Lower leg skin (tissue), 4 donors: ENCODE results near the gene HDAC4. TPM values are rescaled to one million over a fixed set of nuclear protein-coding genes. Genes with fewer than 3 reads are reported as not detected.
A peak's percentile ranks its signal among the peaks of the same experiment; 100 is the strongest.

Source experiments
- DNase-seq, 2 donors: peaks; one replicate each; pipeline ENCODE4 v3.0.0-alpha.2; 2019; ENCODE audit warnings: low spot score in 2 of 2
- H3K4me3 ChIP-seq: fragments of 200-600 bp; sonication (generic); 2 replicates; pipeline ENCODE4 v1.5.1; 2017; ENCODE audit warnings: mild to moderate bottlenecking, low read depth; ENCODE audit not compliant: poor library complexity, severe bottlenecking
- CTCF ChIP-seq, 3 donors: fragments of 450-650 bp; IDR thresholded peaks; one replicate each; pipeline ENCODE4 v1.5.1; 2016; ENCODE audit warnings: antibody characterized with exemption in 3 of 3, mild to moderate bottlenecking in 3 of 3, moderate library complexity in 2 of 3
- POLR2A ChIP-seq, 2 donors: fragments of 450-650 bp; IDR thresholded peaks; one replicate each; pipeline ENCODE4 v1.6.1; 2016 to 2017; ENCODE audit warnings: antibody characterized with exemption in 2 of 2, mild to moderate bottlenecking in 1 of 2, moderate library complexity in 1 of 2
- WGBS, 2 donors: methylation state at CpG; one replicate each; pipeline ENCODE4 v1.1.5; 2018; 5-methylcytosine and 5-hydroxymethylcytosine counted together
- intact Hi-C: fragments of 100-400 bp; cut with DNase I; formaldehyde crosslinking; loops from one replicate; pipeline ENCODE4 v1.15.0; 2023; ENCODE audit warnings: low total_unique reads
- total RNA-seq, 4 donors: library from RNA; depleted of rRNA; stranded (reverse); fragments of >200 nt; gene quantifications; one replicate each; pipeline ENCODE4 v1.1.0, GENCODE V29; 2016

The HDAC4 gene
- total RNA-seq, 4 donors from 2014 or later: 27.4 to 85.5 (median 57.9) TPM

GRCh38 chr2:239171643-239172042 is 229.2 kb downstream of the HDAC4 start:
- no peak for TF ChIP-seq POLR2A (IDR thresholded peaks at IDR 0.05)
- no peak for TF ChIP-seq CTCF (IDR thresholded peaks at IDR 0.05)
- intact Hi-C loops: no loop called here
- DNase-seq: no peak
- no peak overlapping the region for H3K4me3 ChIP-seq

- intact Hi-C loops: no loop called here
- no peak overlapping the region for H3K4me3 ChIP-seq
- TF ChIP-seq POLR2A (IDR thresholded peaks at IDR 0.05) (no peak), CTCF (IDR thresholded peaks at IDR 0.05) (no peak)
- 96 to 99% methylated on average over 27 of the region's 27 CpGs for WGBS, 2 donors
- DNase-seq: peak in 1 of 2 donors; percentile 79
These were observed 231.3 kb downstream of the HDAC4 start for GRCh38 chr2:239169311-239170048.

GRCh38 chr2:239168575-239168974 is 232.2 kb downstream of the HDAC4 start:
- intact Hi-C loops: no loop called here
- no peak overlapping the region for H3K4me3 ChIP-seq
- peak in 1 of 2 donors; percentile 53 for DNase-seq
- WGBS, 2 donors: 95 to 98% methylated on average over 22 of the region's 22 CpGs
- TF ChIP-seq POLR2A (IDR thresholded peaks at IDR 0.05) (no peak), CTCF (IDR thresholded peaks at IDR 0.05) (no peak)

GRCh38 chr2:239167766-239168444 is 232.9 kb downstream of the HDAC4 start:
- intact Hi-C loops: no loop called here
- H3K4me3 ChIP-seq: no peak overlapping the region
- WGBS, 2 donors: 96% methylated on average over 25 to 26 of the region's 26 CpGs
- TF ChIP-seq CTCF (IDR thresholded peaks at IDR 0.05) (no peak), POLR2A (IDR thresholded peaks at IDR 0.05) (no peak)
- peak in 1 of 2 donors; percentile 46 for DNase-seq

GRCh38 chr2:239167011-239167673 is 233.7 kb downstream of the HDAC4 start:
- TF ChIP-seq POLR2A (IDR thresholded peaks at IDR 0.05) (no peak), CTCF (IDR thresholded peaks at IDR 0.05) (no peak)
- intact Hi-C loops: no loop called here
- DNase-seq: peak in 1 of 2 donors; percentile 76
- 95 to 96% methylated on average over 12 to 15 of the region's 15 CpGs for WGBS, 2 donors
- H3K4me3 ChIP-seq: no peak overlapping the region
